Measurements from ENCODE around the gene ZNF552.
"Not testable (repeated sequence)": the region's sequence is repeated elsewhere in the genome, so short reads cannot be mapped to it uniquely, and the experiment has no call there.

The ZNF552 gene

DNA sequence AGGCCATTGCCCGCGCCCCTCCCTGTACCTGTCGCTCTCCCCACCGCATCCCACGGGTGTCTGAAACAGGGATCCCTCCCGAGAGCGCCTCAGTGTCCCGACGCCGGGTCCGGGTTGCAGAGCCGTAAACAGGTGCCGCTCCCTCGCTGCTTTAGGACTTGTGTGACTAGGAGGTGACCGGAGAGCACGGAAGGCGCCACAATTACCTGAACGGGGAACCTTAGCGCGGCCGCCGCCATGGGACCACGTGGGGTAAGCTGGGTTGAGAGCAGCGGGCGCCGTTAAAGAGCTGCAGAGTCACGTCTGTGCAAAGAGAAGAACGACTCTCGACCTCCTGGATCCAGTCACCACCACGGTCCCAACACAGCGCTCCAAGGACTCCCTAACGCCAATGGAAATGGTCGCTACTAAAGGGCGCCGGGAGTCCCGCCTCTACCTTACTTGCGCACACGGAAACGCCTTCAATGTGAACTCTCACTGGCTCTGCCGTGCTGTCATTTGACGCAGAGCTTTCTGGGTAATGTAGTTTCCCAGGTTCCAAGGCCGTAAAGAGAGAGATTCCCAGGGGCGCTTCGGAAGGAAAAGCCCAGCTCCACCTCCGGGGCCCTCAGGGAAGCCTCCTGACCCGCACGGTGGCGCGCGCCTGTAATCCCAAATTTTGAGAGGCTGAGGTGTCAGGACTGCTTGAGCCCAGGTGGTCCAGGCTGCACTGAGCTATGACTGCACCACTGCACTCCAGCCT, at the start of gene ZNF552:
Gene ZNF552, minus strand, starts transcription at position 409 of the 742 bp plus-strand sequence. Its CDS starts 170 bp downstream, at position 239.
- in situ Hi-C loops (cut with MboI; ENCODE audit: low sequenced_read_pairs), result no loop called here

DNA sequence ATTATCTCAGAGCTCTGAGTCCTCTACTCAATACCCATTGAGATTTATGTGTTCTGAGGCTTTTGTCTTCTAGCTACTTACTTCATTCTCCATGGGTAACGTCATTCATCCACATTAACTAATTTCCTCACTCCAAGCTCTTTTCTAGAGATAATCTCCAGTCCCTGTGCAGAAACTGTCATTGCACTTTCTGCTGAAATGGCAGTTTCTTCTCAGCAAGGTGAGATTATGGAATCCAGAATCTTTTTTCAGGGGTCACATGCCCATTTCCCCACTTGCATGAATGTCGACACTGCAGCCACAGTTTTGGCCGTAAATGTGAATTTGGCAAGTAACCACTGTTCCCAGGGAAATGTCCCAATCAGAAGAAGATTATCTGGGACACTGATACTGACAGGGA, 47.6 kb upstream of the ZNF552 start:
- in situ Hi-C loops (cut with MboI; ENCODE audit: low sequenced_read_pairs), result not testable (repeated sequence)

DNA sequence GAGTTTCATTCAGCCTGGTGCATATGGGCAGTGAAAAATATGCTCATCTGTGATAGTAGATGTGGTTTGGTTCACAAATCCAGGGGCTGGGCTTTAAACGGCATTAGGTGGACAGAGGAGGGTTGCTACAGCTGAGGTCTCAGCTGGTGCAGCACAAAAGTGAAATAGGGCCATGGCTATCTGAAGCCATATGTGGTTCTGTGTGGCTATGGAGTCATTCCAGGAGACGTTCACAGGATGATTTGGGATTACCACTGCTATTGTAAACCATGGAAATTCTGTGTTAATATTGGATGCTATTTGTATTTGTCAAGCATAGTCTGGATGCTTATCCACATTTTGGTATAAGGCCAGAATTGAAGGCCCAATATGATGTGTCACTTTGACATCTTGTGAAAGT, 39.4 kb upstream of the ZNF552 start:
- in situ Hi-C loops (cut with MboI; ENCODE audit: low sequenced_read_pairs), result not testable (repeated sequence)

DNA sequence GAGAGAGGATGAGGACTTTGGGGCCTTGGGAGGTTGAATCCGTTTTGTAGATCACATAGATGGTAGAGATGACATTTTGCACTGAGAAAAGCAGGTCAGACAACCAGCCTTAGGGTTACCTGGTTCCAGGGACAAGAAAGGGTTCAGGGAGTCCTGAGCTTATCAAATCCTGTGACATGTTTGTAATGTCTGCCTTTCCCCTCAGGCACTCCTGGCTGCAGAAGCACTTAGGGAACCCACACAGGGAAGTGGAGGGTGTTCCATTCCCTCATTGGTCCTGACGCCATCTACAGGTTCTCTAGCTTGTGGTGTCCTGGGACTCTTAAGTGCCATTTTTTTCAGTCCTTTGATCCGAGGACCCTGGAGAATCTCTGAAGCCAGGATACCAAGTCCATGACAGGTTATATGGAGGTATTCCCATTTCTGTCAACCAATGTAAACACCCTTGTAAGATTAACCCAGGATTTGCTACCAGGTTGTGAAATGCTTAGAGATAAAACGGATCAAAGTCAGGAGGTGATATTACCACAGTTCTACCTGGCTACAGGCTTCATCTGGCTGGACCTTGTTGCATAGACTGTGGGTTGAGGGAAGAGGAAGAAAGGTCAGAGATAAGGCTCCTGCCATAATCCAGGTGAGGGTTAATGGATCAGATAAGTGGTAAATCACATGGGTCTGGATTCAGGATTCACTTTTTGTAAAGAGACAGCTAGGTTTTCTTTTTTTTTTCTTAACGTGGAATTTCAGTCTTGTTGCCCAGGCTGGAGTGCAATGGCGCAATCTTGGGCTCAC, 37.3 kb upstream of the ZNF552 start:
- in situ Hi-C loops (cut with MboI; ENCODE audit: low sequenced_read_pairs), result not testable (repeated sequence)

DNA sequence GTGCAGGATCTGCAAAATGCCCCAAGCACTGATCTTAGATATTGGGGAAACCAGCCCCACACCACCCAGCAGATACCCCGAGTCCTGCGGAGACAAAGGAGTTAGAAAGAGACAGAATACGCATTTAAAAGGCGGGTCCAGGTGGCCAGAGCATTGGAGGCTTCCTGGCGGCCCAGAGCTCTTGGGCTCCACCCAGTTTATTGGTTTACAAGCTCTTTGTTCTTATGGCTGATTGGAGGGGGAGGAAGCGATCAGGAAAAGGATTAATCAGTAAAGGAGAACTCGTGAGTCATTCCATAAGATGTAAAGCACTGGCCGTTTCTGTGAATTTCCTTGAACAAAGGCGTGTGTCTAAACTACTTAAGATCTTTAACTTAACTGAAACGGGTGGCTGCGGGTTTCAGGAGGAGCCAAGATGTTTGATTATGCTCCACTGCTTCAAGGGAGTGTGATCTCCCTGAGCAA, 35.9 kb upstream of the ZNF552 start:
- in situ Hi-C loops (cut with MboI; ENCODE audit: low sequenced_read_pairs), result no loop called here

DNA sequence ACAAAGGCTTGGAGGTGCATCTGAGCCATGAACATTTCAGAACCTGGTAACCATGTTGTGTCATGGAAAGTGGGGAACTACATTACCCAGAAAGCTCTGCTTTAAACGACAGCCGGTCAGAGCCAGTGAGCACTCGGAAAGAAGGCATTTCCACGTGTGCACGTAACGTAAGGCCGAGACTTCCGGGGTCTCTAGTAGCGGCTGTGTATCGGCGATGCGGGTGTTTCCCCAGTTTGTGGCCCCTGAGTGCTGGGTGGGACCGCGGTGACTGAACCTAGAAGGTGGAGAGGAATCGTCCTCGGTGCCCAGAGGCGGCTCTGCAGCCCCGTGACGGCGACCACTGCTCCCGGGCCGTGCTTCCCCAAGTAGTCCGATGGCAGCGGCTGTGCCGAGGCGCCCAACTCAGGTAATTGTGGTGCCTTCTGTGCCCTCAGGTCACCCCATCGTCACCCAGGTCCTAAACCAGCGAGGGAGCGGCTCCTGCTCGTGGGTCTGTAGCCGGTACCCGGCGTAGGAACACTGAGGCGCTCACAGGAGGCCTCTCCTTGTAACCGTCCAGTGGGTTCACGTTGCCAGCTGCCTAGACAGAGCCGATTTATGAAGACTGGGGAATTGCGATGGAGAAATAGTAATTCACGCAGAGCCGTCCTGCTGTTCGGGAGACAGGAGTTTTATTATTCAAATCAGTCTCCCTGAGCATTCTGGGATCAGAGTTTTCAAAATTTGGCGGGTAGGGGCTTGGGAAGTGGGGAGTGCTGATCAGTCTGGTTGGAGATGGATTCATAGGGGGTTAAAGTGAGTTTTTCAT, 35.2 kb upstream of the ZNF552 start, which contains the start of gene ZNF587:
Gene ZNF587, plus strand, starts transcription at position 194 of the 808 bp plus-strand sequence. Its CDS starts 180 bp downstream, at position 374.
- in situ Hi-C loops (cut with MboI; ENCODE audit: low sequenced_read_pairs), result not testable (repeated sequence)

DNA sequence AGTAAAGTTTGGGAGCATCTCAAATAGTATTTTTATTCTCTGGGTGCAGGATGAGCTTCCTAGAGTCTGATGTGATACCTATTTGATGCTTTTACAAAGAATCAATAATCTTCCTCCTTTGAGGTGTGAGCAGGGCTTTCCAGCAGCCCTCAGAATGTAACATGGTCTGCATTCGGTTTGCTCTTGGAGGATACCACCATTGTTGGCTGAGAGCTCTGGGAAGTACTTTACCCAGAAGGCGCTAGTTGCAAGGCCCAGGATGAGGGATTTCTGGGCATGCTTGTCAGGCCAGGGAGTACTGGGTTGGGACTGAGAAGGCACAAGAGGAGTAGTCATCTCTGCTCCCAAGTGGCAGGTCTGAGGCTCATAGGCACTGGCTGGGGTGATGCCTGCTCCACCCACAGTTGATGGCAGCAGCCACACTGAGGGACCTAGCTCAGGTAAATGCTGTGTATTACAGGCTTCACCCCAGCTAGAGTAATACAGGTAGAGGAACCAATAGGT, 34.5 kb upstream of the ZNF552 start:
- in situ Hi-C loops (cut with MboI; ENCODE audit: low sequenced_read_pairs), result not testable (repeated sequence)

DNA sequence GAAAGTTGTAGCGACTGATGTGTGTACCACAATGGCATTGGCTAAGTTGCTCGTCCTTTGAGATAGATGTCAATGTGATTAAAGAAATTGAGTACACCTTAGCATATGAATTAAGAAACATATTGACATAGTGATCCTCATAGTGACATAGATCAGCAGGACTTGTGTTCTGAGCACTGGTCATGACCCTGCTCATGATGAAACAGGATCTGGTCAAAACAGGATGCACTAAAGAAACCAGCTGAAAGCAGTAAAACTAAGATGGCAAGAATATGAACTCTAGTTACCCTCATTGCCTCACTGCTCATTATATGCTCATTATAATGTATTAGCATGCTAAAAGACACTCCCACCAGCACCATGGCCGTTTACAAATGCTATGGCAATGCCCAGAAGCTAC, 32.5 kb upstream of the ZNF552 start:
- in situ Hi-C loops (cut with MboI; ENCODE audit: low sequenced_read_pairs), result not testable (repeated sequence)

DNA sequence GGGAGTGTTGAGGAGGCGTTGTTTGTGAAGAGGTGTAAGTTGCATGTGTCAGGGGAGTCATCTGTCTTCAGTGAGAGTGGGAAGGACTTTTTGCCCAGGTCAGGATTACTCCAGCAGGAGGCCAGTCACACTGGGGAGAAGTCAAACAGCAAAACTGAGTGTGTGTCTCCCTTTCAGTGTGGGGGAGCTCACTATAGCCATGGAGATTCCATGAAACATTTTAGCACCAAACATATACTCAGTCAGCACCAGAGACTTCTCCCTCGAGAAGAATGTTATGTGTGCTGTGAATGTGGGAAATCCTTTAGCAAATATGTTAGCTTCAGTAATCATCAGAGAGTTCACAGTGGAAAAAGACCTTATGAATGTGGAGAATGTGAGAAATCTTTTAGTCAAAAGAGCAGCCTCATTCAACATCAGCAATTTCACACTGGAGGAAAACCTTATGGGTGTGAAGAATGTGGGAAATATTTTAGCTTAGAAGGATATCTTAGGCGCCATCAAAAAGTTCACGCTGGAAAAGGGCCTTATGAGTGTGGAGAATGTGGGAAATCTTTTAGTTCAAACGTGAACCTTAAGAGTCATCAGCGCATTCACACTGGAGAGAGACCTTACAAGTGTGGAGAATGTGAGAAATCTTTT, 26.5 kb upstream of the ZNF552 start:
- in situ Hi-C loops (cut with MboI; ENCODE audit: low sequenced_read_pairs), result no loop called here

DNA sequence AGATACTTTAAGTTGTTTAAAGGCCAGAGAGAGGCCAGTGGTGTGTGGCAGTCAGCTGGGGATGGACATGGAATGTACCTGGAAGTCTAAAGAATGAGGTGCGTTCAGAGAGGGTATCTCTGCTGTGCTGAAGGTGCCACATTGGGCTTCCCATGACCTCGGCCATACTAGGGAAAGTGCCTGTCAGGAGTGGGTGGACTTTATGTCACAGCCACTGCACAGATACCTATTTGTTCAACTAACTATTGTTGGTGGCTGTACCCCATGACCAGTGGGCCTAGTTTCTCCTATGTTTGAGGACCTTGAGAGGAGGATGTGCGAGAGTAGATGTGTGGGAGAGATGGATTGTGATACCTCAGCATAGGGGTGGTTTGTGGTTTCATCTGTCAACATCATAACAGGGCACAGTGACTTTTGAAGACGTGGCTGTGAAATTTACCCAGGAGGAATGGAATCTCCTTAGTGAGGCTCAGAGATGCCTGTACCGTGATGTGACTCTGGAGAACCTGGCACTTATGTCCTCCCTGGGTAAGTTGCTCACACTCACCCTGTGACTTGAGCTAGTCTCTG, 24.0 kb upstream of the ZNF552 start:
- in situ Hi-C loops (cut with MboI; ENCODE audit: low sequenced_read_pairs), result not testable (repeated sequence)

DNA sequence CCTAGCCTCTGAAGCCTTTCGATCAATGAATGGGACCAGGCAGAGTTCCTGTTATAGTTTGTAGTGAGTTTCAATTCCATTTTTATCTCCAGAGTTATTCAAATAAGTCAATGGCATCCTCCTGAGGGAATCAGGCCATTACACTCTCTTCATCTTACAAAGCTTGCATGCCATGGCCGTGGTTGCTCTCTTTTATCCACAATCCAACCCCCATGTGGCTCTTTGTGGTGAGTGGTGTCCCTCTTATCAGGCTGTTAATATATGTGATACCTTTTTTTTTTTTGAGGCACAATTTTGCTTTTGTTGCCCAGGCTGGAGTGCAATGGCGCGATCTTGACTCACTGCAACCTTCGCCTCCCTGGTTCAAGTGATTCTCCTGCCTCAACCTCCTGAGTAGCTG, 22.3 kb upstream of the ZNF552 start:
- in situ Hi-C loops (cut with MboI; ENCODE audit: low sequenced_read_pairs), result not testable (repeated sequence)

DNA sequence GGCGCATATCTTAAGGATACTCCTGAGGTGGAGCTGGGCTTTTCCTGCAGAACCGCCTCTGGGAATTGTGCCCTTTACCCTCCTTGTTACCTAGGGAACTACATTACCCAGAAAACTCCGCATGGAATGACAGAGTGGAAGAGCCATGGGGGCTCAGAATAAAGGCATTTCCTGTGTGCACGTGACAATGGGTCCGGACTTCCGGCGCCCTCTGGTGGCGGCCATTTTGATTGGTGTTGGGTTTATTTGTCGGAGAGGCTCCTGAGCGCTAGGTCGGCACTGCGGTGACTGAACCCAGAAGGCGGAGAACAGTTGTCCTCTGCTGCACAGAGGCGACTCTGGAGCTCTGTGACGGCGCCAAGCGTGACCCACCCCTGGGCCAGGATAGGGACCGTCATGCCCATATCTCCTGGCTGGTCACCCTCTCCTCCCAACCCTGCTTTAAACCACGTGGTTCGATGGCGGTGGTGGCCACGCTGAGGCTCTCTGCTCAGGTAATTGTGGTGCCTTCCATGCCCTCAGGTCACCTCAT, 15.4 kb upstream of the ZNF552 start, which contains the start of gene ZNF587B:
Gene ZNF587B, plus strand, starts transcription at position 229 of the 532 bp plus-strand sequence. Its CDS starts 230 bp downstream, at position 459.
- in situ Hi-C loops (cut with MboI; ENCODE audit: low sequenced_read_pairs), result no loop called here

DNA sequence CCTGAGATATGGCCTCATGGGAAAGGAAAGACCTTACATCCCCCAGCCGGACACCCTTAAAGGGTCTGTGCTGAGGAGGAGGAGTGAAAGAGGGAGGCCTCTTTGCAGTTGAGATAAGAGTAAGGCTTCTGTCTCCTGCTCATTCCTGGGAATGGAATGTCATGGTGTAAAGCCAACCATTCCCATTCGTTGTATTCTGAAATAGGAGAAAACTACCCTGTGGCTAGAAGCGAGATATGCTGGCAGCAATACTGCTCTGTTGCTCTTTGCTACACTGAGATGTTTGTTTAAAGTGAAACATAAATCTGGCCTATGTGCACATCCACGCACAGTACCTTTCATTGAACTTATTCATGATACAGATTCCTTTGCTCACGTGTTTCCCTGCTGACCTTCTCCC, 14.6 kb upstream of the ZNF552 start:
- in situ Hi-C loops (cut with MboI; ENCODE audit: low sequenced_read_pairs), result no loop called here

DNA sequence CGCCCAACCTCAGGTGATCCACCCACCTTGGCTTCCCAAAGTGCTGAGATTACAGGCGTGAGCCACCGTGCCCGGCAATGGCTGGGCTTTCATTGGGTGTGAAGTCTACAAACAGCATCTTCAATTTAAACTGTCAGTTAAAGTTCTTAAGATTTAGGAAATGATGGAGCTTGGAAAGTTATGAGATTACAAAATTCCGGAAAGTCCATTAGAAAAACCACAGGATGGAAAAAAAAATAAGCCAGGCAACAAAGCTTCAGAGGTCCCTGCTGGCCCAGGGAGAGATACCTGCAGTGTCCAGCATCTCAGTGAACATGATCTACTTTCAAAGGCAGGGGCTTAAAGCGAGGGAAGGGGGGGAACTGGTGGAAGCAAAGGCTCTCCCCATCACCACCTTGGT, 10.8 kb upstream of the ZNF552 start:
- in situ Hi-C loops (cut with MboI; ENCODE audit: low sequenced_read_pairs), result no loop called here

DNA sequence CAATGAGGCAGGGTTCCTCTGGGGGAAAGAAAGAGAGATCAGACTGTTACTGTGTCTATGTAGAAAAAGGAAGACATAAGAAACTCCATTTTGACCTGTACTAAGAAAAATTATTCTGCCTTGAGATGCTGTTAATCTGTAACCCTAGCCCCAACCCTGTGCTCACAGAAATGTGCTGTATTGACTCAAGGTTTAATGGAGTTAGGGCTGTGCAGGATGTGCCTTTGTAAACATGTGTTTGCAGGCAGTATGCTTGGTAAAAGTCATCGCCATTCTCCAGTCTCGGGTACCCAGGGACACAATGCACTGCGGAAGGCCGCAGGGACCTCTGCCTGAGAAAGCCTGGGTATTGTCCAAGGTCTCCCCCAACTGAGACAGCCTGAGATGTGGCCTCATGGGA, 8.9 kb upstream of the ZNF552 start:
- in situ Hi-C loops (cut with MboI; ENCODE audit: low sequenced_read_pairs), result not testable (repeated sequence)

DNA sequence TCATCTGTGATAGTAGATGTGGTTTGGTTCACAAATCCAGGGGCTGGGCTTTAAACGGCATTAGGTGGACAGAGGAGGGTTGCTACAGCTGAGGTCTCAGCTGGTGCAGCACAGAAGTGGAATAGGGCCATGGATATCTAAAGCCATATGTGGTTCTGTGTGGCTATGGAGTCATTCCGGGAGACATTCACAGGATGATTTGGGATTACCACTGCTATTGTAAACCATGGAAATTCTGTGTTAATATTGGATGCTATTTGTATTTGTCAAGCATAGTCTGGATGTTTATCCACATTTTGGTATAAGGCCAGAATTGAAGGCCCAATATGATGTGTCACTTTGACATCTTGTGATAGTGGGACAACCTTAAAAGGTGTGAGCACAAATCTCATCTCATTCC, 8.4 kb upstream of the ZNF552 start:
- in situ Hi-C loops (cut with MboI; ENCODE audit: low sequenced_read_pairs), result not testable (repeated sequence)

DNA sequence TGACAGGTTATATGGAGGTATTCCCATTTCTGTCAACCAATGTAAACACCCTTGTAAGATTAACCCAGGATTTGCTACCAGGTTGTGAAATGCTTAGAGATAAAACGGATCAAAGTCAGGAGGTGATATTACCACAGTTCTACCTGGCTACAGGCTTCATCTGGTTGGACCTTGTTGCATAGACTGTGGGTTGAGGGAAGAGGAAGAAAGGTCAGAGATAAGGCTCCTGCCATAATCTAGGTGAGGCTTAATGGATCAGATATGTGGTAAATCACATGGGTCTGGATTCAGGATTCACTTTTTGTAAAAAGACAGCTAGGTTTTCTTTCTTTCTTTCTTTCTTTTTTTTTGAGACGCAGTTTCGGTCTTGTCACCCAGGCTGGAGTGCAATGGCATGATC, 6.8 kb upstream of the ZNF552 start:
- in situ Hi-C loops (cut with MboI; ENCODE audit: low sequenced_read_pairs), result not testable (repeated sequence)

DNA sequence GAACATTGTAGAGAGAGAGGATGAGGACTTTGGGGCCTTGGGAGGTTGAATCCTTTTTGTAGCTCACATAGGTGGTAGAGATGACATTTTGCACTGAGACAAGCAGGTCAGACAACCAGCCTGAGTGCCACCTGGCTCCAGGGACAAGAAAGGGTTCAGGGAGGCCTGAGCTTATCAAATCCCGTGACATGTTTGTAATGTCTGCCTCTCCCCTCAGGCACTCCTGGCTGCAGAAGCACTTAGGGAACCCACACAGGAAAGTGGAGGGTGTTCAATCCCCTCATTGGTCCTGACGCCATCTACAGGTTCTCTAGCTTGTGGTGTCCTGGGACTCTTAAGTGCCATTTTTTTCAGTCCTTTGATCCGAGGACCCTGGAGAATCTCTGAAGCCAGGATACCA, 6.4 kb upstream of the ZNF552 start:
- in situ Hi-C loops (cut with MboI; ENCODE audit: low sequenced_read_pairs), result not testable (repeated sequence)

DNA sequence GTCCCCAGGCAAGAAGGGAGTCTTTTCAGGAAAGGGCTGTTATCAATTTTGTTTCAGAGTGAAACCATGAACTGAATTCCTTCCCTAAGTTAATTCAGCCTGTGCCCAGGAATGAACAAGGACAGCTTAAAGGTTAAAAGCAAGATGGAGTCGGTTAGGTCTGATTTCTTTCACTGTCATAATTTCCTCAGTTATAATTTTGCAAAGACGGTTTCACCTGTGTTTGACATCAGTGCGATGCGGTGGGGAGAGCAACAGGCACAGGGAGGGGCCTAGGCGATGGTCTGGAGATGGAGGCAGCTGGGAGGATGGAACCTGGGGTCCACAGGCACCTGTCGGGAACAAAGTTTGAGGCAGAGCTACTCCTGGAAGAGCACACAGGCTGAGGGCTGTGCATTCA, 5.9 kb upstream of the ZNF552 start:
- in situ Hi-C loops (cut with MboI; ENCODE audit: low sequenced_read_pairs), result no loop called here
